Brain microvascular endothelial cell (primary cell): ENCODE data around the gene TEC.
"Not testable (repeated sequence)": the region's sequence is repeated elsewhere in the genome, so short reads cannot be mapped to it uniquely, and the experiment has no call there.

Experiments used
- DNase-seq: peaks from one replicate; pipeline ENCODE4 v3.0.0-alpha.2; 2020
- H3K27ac ChIP-seq: fragments of 250-450 bp; sonication (Bioruptor Pico); 2 replicates; pipeline ENCODE4 v1.5.1; 2020; ENCODE audit warnings: mild to moderate bottlenecking, moderate library complexity
- H3K27me3 ChIP-seq: fragments of 250-450 bp; sonication (Bioruptor Pico); replicated peaks from 2 replicates; pipeline ENCODE4 v1.5.1; 2020; ENCODE audit warnings: mild to moderate bottlenecking
- H3K36me3 ChIP-seq: fragments of 250-450 bp; sonication (Bioruptor Pico); replicated peaks from 2 replicates; pipeline ENCODE4 v1.5.1; 2020; ENCODE audit warnings: mild to moderate bottlenecking
- H3K4me3 ChIP-seq: 2 replicates; pipeline ENCODE4 v1.5.1; 2011; ENCODE audit warnings: low read depth, mild to moderate bottlenecking, control low read depth, low read length, moderate library complexity
- in situ Hi-C: cut with HindIII; loops from 2 replicates; pipeline ENCODE4 v1.10.0; 2017; ENCODE audit warnings: low sequenced_read_pairs, low pct_ligation_motif_present
- TF ChIP-seq, protein P1 (sequence below): IDR thresholded peaks from 2 replicates; pipeline ENCODE4 v1.5.1; 2011; ENCODE audit warnings: low read depth, mild to moderate bottlenecking, moderate library complexity, low read length, control low read depth, inconsistent platforms; ENCODE audit errors: missing control alignments

Gene TEC

DNA sequence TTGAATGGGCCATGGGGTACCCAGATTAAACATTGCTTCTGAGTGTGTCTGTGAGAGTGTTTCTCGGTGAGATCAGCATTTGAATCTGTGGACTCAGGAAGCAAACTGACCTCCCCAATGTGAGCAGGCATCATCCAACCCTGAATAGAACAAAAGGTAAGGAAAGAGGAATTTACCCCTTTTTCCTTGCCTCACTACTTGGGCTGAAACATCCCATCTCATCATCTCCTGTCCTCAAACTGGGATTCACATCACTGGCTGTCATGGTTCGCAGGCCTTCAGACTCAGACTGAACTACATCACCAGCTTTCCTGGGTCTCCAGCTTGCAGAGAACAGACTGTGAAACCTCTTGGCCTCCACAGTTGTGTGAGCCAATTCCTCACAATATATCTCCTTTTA, 47.1 kb downstream of the TEC start:
- in situ Hi-C loops: no loop called here
- DNase-seq: no peak
- TF ChIP-seq, protein P1, sequence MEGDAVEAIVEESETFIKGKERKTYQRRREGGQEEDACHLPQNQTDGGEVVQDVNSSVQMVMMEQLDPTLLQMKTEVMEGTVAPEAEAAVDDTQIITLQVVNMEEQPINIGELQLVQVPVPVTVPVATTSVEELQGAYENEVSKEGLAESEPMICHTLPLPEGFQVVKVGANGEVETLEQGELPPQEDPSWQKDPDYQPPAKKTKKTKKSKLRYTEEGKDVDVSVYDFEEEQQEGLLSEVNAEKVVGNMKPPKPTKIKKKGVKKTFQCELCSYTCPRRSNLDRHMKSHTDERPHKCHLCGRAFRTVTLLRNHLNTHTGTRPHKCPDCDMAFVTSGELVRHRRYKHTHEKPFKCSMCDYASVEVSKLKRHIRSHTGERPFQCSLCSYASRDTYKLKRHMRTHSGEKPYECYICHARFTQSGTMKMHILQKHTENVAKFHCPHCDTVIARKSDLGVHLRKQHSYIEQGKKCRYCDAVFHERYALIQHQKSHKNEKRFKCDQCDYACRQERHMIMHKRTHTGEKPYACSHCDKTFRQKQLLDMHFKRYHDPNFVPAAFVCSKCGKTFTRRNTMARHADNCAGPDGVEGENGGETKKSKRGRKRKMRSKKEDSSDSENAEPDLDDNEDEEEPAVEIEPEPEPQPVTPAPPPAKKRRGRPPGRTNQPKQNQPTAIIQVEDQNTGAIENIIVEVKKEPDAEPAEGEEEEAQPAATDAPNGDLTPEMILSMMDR: no peak
- H3K27me3 ChIP-seq: no peaks in the 10 kb centered on the region
- no peak overlapping the region for H3K4me3 ChIP-seq
- no peak overlapping the region for H3K27ac ChIP-seq
- H3K36me3 ChIP-seq: no peaks in the 10 kb centered on the region

DNA sequence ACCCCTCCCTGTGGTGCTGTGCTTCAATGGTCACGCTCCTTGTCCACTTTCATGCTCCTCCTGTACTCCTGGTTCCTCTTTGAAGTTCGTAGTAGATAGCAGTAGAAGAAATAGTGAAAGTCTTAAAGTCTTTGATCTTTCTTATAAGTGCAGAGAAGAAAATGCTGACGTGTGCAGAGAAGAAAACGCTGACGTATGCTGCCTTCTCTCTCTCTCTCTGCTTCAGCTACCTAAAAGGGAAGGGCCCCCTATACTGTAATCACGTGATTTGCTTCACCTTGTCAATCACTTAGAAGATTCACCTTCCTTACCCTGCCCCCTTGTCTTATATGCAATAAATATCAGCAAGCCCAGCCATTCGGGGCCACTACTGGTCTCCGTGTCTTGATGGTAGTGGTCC, 50.2 kb downstream of the TEC start:
- H3K36me3 ChIP-seq, DNase-seq, H3K27me3 ChIP-seq, H3K4me3 ChIP-seq, in situ Hi-C loops, H3K27ac ChIP-seq: not testable (repeated sequence)

DNA sequence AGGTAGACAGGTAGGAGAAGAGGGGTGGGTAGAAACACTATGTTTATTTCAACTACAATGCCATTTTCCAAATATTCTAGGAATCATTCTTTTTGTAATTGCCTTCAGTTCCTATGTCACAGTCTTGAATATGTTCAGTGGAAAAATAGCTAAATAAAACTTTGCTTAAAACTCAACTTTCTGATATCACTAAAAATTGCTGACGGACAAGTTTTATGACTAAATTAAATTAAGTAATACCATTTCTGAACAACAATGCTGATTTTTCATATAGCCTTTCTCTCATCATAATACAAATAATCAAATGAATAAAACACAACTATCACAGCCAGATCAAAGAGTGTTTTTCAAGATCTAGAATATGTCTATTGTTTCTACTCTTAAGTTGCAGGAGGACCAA, 53.1 kb downstream of the TEC start:
- Histone ChIP-seq H3K27ac (no peak overlapping the region), H3K36me3 (no peaks in the 10 kb centered on the region), H3K27me3 (no peaks in the 10 kb centered on the region), H3K4me3 (no peak overlapping the region)
- TF ChIP-seq, protein P1: no peak
- DNase-seq: no peak
- in situ Hi-C loops: no loop called here

DNA sequence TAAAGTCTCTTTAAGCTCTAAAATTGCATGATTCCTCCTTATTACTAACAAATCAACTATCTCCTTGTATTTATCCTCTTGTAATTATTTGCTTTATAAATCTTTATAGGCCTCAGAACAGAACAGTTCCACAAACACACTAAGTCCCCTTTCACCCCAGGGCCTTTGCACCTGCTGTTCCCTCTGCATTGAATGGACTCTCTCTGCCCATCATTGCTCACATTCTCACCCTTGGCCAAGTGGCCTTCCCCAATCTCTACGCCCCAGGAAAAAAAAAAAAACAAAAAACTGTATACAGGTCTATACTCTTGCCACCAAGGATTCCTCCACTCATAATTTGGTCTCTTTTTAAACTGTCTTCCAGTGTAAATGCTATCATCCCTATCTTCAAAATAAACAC, 53.7 kb downstream of the TEC start:
- TF ChIP-seq, protein P1: no peak
- Histone ChIP-seq H3K36me3 (no peaks in the 10 kb centered on the region), H3K27ac (no peak overlapping the region), H3K4me3 (no peak overlapping the region), H3K27me3 (no peaks in the 10 kb centered on the region)
- no peak for DNase-seq
- in situ Hi-C loops: no loop called here

DNA sequence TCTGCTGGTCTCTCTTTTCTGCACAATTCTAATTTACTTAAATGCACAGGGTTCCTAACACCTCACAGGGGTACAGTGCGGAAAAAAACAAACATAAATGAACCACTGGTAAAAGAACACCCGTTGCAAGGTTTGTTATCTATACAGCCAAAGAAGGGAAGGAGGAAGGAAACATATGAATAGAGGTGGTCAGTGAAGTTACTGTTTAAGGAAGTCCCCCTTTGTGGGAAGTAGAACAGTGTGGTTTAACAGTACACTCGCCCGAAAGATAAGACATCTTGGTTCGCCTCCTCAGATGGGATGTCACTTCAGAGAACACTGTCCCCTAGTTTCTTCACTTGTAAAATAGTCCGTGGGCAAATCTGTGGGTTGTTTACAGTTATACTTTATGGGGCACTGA, 57.5 kb downstream of the TEC start:
- Histone ChIP-seq H3K36me3 (no peaks in the 10 kb centered on the region), H3K27me3 (no peaks in the 10 kb centered on the region), H3K4me3 (no peak overlapping the region), H3K27ac (no peak overlapping the region)
- in situ Hi-C loops: no loop called here
- TF ChIP-seq, protein P1: no peak
- DNase-seq: no peak

DNA sequence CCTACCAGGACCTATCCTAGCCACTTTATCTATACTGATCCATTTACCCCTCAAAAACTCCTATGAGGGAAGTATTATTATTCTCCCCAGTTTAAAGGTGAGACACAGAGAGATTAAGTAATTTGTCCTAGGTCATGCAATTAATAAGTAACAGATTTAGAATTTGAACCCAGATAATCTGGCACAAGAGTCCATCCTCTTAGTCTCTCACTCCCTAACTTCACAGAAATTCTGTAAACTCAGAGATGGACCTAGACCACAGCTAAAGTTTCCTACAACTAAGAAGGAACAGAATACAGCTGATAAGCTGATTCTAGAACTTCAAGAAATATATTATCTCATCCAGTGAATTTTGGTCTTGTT, 58.7 kb downstream of the TEC start:
- DNase-seq: no peak
- Histone ChIP-seq H3K27ac (no peak overlapping the region), H3K27me3 (no peaks in the 10 kb centered on the region), H3K36me3 (no peaks in the 10 kb centered on the region), H3K4me3 (no peak overlapping the region)
- in situ Hi-C loops: no loop called here
- TF ChIP-seq, protein P1: no peak
